Mesothelial cell of epicardium (in vitro differentiated cells): ENCODE measurements around the gene SPDYE4. TPM values are rescaled to one million over a fixed set of nuclear protein-coding genes. Genes with fewer than 3 reads are reported as not detected.
A peak's percentile ranks its signal among the peaks of the same experiment; 100 is the strongest.

Experiments
- DNase-seq, 2 experiments: peaks; one replicate each; pipeline ENCODE4 v3.0.0; 2021; ENCODE audit warnings: low spot score in 2 of 2; ENCODE audit not compliant: unreplicated experiment in 2 of 2
- H3K27ac Mint-ChIP-seq: 2 replicates; pipeline ENCODE4 v1.8.0; 2021; ENCODE audit warnings: mixed read lengths
- H3K27me3 Mint-ChIP-seq: 2 replicates; pipeline ENCODE4 v1.8.0; 2021; ENCODE audit warnings: low read depth, mixed read lengths
- H3K36me3 Mint-ChIP-seq: 2 replicates; pipeline ENCODE4 v1.8.0; 2021; ENCODE audit warnings: mixed read lengths
- H3K4me1 Mint-ChIP-seq: 2 replicates; pipeline ENCODE4 v1.8.0; 2021; ENCODE audit warnings: mixed read lengths
- H3K4me3 Mint-ChIP-seq: 2 replicates; pipeline ENCODE4 v1.8.0; 2021; ENCODE audit warnings: mild to moderate bottlenecking, moderate library complexity, mixed read lengths
- H3K9me3 Mint-ChIP-seq: 2 replicates; pipeline ENCODE4 v1.8.0; 2021; ENCODE audit warnings: mixed read lengths
- CTCF ChIP-seq: fragments of 200-600 bp; sonication (generic); IDR thresholded peaks from one replicate; pipeline ENCODE4 v1.5.0; 2021; ENCODE audit warnings: antibody characterized with exemption; ENCODE audit not compliant: unreplicated experiment
- total RNA-seq: library from RNA; stranded (reverse); gene quantifications from 3 replicates; pipeline ENCODE4 v1.2.1, GENCODE V29; 2021

SPDYE4 gene
- total RNA-seq, 1 donor from 2014 or later = not detected

- H3K9me3 Mint-ChIP-seq = no peaks in the 10 kb centered on the region
- DNase-seq = no peak
- no peak for TF ChIP-seq CTCF
- no peak overlapping the region for H3K4me3 Mint-ChIP-seq
- peaks cover 34% of the 10 kb centered on the region for H3K4me1 Mint-ChIP-seq
- H3K27ac Mint-ChIP-seq = no peak overlapping the region
- H3K27me3 Mint-ChIP-seq = no peaks in the 10 kb centered on the region
- no peaks in the 10 kb centered on the region for H3K36me3 Mint-ChIP-seq
These were observed 16.1 kb downstream of the SPDYE4 start for GRCh38 chr17:8742274-8742673.

DNA sequence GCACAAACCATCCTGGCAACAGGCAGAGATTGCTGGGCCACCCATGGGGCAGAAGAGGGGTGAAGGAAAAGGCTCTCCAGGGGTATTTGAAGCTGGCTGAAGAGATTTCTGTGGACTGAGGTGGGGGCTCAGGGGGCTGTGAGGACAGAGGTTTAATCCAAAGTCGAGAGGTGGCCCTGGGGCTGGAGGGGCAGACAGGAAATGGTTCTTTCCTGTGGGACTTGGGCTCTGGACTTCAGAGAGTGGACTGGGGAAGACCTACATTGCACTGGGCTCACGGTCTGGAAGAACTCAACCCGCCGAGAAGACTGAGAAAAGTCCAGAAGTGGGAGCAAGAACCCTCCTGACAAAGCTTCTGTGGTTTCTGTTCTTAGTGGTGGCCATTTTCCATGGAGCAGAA is 16.6 kb downstream of the SPDYE4 start:
- no peak overlapping the region for H3K27ac Mint-ChIP-seq
- H3K27me3 Mint-ChIP-seq = no peaks in the 10 kb centered on the region
- H3K4me1 Mint-ChIP-seq = peaks cover 37% of the 10 kb centered on the region
- no peaks in the 10 kb centered on the region for H3K36me3 Mint-ChIP-seq
- no peaks in the 10 kb centered on the region for H3K9me3 Mint-ChIP-seq
- TF ChIP-seq CTCF = no peak
- no peak overlapping the region for H3K4me3 Mint-ChIP-seq
- DNase-seq = no peak

DNA sequence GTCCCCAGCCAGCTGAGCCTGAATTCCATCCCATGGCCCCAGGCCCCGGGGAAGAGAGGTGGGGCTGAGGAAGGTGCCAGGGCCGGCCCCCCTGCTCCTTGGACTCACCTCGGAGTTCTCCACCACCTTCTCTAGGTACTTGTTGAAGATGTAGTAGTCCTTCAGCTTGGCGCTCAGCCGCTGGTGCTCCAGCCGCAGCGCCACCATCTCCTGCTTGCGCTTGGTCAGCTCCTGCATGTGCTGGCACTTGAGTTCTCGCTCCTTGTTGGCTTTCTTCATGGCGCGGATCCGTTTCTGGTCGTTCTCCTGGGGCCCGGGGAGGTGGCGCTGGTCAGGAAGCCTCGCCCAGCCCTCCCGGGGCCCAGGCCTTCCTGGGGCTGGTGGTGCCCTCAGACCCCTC is 17.0 kb downstream of the SPDYE4 start:
- no peaks in the 10 kb centered on the region for H3K36me3 Mint-ChIP-seq
- no peak overlapping the region for H3K4me3 Mint-ChIP-seq
- no peaks in the 10 kb centered on the region for H3K27me3 Mint-ChIP-seq
- DNase-seq = no peak
- TF ChIP-seq CTCF = no peak
- no peaks in the 10 kb centered on the region for H3K9me3 Mint-ChIP-seq
- H3K27ac Mint-ChIP-seq = no peak overlapping the region
- peaks cover 39% of the 10 kb centered on the region for H3K4me1 Mint-ChIP-seq

- H3K27me3 Mint-ChIP-seq = no peaks in the 10 kb centered on the region
- no peak for DNase-seq
- no peak overlapping the region for H3K27ac Mint-ChIP-seq
- TF ChIP-seq CTCF = no peak
- no peak overlapping the region for H3K4me3 Mint-ChIP-seq
- H3K36me3 Mint-ChIP-seq = no peaks in the 10 kb centered on the region
- no peaks in the 10 kb centered on the region for H3K9me3 Mint-ChIP-seq
- H3K4me1 Mint-ChIP-seq = peaks cover 39% of the 10 kb centered on the region
These were observed 17.9 kb downstream of the SPDYE4 start for GRCh38 chr17:8740486-8740885.

GRCh38 chr17:8739097-8739496 is 19.2 kb downstream of the SPDYE4 start:
- Mint-ChIP-seq H3K4me3 (peak overlapping the region; percentile 39), H3K36me3 (no peaks in the 10 kb centered on the region), H3K27ac (peak overlapping the region; percentile 89), H3K27me3 (no peaks in the 10 kb centered on the region), H3K9me3 (no peaks in the 10 kb centered on the region), H3K4me1 (peaks cover 33% of the 10 kb centered on the region)
- DNase-seq = peak; percentile 37 to 58
- TF ChIP-seq CTCF = no peak

GRCh38 chr17:8736796-8737195 is 21.6 kb downstream of the SPDYE4 start:
- Mint-ChIP-seq H3K4me1 (peaks cover 30% of the 10 kb centered on the region), H3K27me3 (no peaks in the 10 kb centered on the region), H3K4me3 (no peak overlapping the region), H3K36me3 (no peaks in the 10 kb centered on the region), H3K9me3 (no peaks in the 10 kb centered on the region), H3K27ac (no peak overlapping the region)
- DNase-seq = no peak
- TF ChIP-seq CTCF = no peak
